GM19455 (cell line): ENCODE results near the gene B3GALT5.

ENCODE experiments used
- ATAC-seq: cut with Tn5 transposase; IDR thresholded peaks from one replicate; pipeline ENCODE4 v1.9.1; 2021; ENCODE audit not compliant: unreplicated experiment

The B3GALT5 gene

GRCh38 chr21:39641827-39642450 lies 29.2 kb downstream of the B3GALT5 start:
- ATAC-seq = no peak

- ATAC-seq = no peak
Observed at GRCh38 chr21:39644062-39644560, 31.4 kb downstream of the B3GALT5 start.

GRCh38 chr21:39645331-39645730 lies 32.6 kb downstream of the B3GALT5 start:
- no peak for ATAC-seq

GRCh38 chr21:39647476-39647875 lies 34.7 kb downstream of the B3GALT5 start:
- ATAC-seq = no peak

- ATAC-seq = no peak
Observed at GRCh38 chr21:39648879-39649278, 36.1 kb downstream of the B3GALT5 start.

GRCh38 chr21:39649526-39649925 lies 36.8 kb downstream of the B3GALT5 start:
- ATAC-seq = no peak

- ATAC-seq = no peak
Observed at GRCh38 chr21:39650306-39650705, 37.6 kb downstream of the B3GALT5 start.

GRCh38 chr21:39650801-39651200 lies 38.1 kb downstream of the B3GALT5 start:
- ATAC-seq = no peak

GRCh38 chr21:39651206-39651605 lies 38.5 kb downstream of the B3GALT5 start:
- ATAC-seq = no peak

GRCh38 chr21:39654951-39655350 lies 42.2 kb downstream of the B3GALT5 start:
- no peak for ATAC-seq

- ATAC-seq = no peak
Observed at GRCh38 chr21:39655589-39655988, 42.8 kb downstream of the B3GALT5 start.

GRCh38 chr21:39656209-39656608 lies 43.5 kb downstream of the B3GALT5 start:
- ATAC-seq = no peak

- no peak for ATAC-seq
Observed at GRCh38 chr21:39657091-39657689, 44.5 kb downstream of the B3GALT5 start.

GRCh38 chr21:39658066-39658465 lies 45.3 kb downstream of the B3GALT5 start:
- ATAC-seq = no peak

- ATAC-seq = no peak
Observed at GRCh38 chr21:39659070-39659815, 46.5 kb downstream of the B3GALT5 start.

GRCh38 chr21:39660191-39660980 lies 47.6 kb downstream of the B3GALT5 start:
- ATAC-seq = no peak

GRCh38 chr21:39661121-39661520 lies 48.4 kb downstream of the B3GALT5 start:
- ATAC-seq = no peak

GRCh38 chr21:39661740-39662139 lies 49.0 kb downstream of the B3GALT5 start:
- ATAC-seq = no peak

GRCh38 chr21:39662411-39662953 lies 49.7 kb downstream of the B3GALT5 start:
- no peak for ATAC-seq

- ATAC-seq = no peak
Observed at GRCh38 chr21:39663066-39663465, 50.3 kb downstream of the B3GALT5 start.
